Uterus (tissue), 4 donors: ENCODE measurements around the gene TMEM185B. TPM values are rescaled to one million over a fixed set of nuclear protein-coding genes. Genes with fewer than 3 reads are reported as not detected.

ENCODE experiments used
- DNase-seq, 2 donors: peaks; one replicate each; pipeline ENCODE4 v3.0.0-alpha.2; 2019 to 2020
- H3K27ac ChIP-seq, 2 donors: fragments of 200-600 bp; sonication (generic); 1 replicate in 1 of 2; 2 replicates in 1 of 2; pipeline ENCODE4 v1.5.1; 2016 to 2018
- H3K27me3 ChIP-seq, 2 donors: fragments of 200-600 bp; sonication (generic); one replicate each; pipeline ENCODE4 v1.5.1; 2018 to 2019; ENCODE audit warnings: control low read depth in 1 of 2
- H3K36me3 ChIP-seq, 2 donors: fragments of 200-600 bp; sonication (generic); one replicate each; pipeline ENCODE4 v1.5.1; 2019; ENCODE audit warnings: control low read depth in 1 of 2
- H3K4me1 ChIP-seq, 2 donors: fragments of 200-600 bp; sonication (generic); one replicate each; pipeline ENCODE4 v1.5.1; 2018 to 2019; ENCODE audit warnings: control low read depth in 1 of 2
- H3K4me3 ChIP-seq, 2 donors: fragments of 200-600 bp; sonication (generic); 1 replicate in 1 of 2; 2 replicates in 1 of 2; pipeline ENCODE4 v1.5.1; 2018 to 2019; ENCODE audit warnings: mild to moderate bottlenecking in 1 of 2
- H3K9me3 ChIP-seq, 2 donors: fragments of 200-600 bp; sonication (generic); one replicate each; pipeline ENCODE4 v1.5.1; 2019; ENCODE audit warnings: control low read depth in 1 of 2
- POLR2A ChIP-seq, 2 donors: fragments of 450-650 bp; IDR thresholded peaks; one replicate each; pipeline ENCODE4 v1.6.1; 2016; ENCODE audit warnings: antibody characterized with exemption in 2 of 2, mild to moderate bottlenecking in 1 of 2, moderate library complexity in 1 of 2
- intact Hi-C: fragments of 100-400 bp; cut with DNase I; formaldehyde crosslinking; loops from one replicate; pipeline ENCODE4 v1.15.1; 2023; ENCODE audit warnings: low total_unique reads
- total RNA-seq, 4 donors: library from RNA; depleted of rRNA in 3 of 4; stranded (reverse); fragments of >200 nt in 3 of 4; gene quantifications; one replicate each; pipeline versions ENCODE4 v1.1.0 to v1.2.4, GENCODE V29; 2014 to 2023
- TF ChIP-seq, protein P1 (sequence below), 4 experiments: fragments of 200-600 bp in 2 of 4; fragments of 450-650 bp in 2 of 4; sonication (generic) in 2 of 4; IDR thresholded peaks; one replicate each; pipeline ENCODE4 v1.5.1; 2016 to 2019; ENCODE audit warnings: antibody characterized with exemption in 4 of 4, mild to moderate bottlenecking in 2 of 4, moderate library complexity in 1 of 4
- donor health status: DM: yes; HTN: yes; CAD: no.

TMEM185B gene
- total RNA-seq, 4 donors from 2014 or later, result 11.5 to 34.6 (median 22.0) TPM

DNA sequence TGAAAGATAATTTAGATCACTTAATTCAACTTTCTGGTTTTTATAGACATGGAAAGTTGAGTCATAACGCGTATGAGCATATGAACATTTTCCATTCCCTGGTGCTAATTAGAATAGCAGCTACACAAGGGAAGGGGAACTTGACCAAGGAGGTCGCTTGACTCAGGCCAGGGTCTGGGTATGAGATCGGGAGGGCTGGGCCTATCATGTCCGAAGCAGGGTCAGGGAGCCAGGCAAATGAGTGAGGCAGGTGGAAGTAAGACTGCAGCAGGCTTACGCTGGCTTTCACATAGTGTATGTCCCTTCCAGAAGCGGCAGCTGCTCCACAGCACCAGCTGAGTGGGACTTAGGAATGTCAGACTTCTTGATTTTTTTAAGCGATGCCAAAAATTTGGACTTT, 44.1 kb upstream of the TMEM185B start:
- no peak overlapping the region for H3K27ac ChIP-seq
- H3K4me1 ChIP-seq, result no peaks in the 10 kb centered on the region
- intact Hi-C loops, result no loop called here
- no peak for TF ChIP-seq POLR2A (IDR thresholded peaks at IDR 0.05)
- TF ChIP-seq, protein P1, sequence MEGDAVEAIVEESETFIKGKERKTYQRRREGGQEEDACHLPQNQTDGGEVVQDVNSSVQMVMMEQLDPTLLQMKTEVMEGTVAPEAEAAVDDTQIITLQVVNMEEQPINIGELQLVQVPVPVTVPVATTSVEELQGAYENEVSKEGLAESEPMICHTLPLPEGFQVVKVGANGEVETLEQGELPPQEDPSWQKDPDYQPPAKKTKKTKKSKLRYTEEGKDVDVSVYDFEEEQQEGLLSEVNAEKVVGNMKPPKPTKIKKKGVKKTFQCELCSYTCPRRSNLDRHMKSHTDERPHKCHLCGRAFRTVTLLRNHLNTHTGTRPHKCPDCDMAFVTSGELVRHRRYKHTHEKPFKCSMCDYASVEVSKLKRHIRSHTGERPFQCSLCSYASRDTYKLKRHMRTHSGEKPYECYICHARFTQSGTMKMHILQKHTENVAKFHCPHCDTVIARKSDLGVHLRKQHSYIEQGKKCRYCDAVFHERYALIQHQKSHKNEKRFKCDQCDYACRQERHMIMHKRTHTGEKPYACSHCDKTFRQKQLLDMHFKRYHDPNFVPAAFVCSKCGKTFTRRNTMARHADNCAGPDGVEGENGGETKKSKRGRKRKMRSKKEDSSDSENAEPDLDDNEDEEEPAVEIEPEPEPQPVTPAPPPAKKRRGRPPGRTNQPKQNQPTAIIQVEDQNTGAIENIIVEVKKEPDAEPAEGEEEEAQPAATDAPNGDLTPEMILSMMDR (IDR thresholded peaks at IDR 0.05), result no peak
- H3K9me3 ChIP-seq, result no peaks in the 10 kb centered on the region
- no peaks in the 10 kb centered on the region for H3K27me3 ChIP-seq
- H3K36me3 ChIP-seq, result no peaks in the 10 kb centered on the region
- H3K4me3 ChIP-seq, result no peak overlapping the region
- DNase-seq, result no peak

DNA sequence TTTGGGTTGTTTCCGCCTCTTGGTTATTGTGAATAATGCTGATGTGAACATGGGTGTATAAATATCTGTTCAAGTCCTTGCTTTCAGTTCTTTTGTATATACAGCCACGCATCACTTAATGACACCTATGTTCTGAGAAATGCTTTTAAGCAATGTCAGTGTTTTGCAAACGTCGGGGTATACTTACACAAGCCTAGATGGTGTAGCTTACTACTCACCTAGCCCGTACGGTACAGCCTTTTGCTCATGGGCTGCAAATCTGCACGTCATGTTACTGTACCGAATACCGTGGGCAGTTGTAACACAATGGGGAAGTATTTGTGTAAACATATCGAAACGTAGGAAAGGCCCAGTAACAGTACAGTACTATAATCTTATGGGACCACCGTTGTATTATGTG, 41.8 kb upstream of the TMEM185B start:
- TF ChIP-seq, protein P1 (IDR thresholded peaks at IDR 0.05), result no peak
- TF ChIP-seq POLR2A (IDR thresholded peaks at IDR 0.05), result no peak
- Histone ChIP-seq H3K36me3 (no peaks in the 10 kb centered on the region), H3K9me3 (no peaks in the 10 kb centered on the region), H3K4me3 (no peak overlapping the region), H3K27me3 (no peaks in the 10 kb centered on the region), H3K4me1 (no peaks in the 10 kb centered on the region), H3K27ac (no peak overlapping the region)
- intact Hi-C loops, result no loop called here
- no peak for DNase-seq

DNA sequence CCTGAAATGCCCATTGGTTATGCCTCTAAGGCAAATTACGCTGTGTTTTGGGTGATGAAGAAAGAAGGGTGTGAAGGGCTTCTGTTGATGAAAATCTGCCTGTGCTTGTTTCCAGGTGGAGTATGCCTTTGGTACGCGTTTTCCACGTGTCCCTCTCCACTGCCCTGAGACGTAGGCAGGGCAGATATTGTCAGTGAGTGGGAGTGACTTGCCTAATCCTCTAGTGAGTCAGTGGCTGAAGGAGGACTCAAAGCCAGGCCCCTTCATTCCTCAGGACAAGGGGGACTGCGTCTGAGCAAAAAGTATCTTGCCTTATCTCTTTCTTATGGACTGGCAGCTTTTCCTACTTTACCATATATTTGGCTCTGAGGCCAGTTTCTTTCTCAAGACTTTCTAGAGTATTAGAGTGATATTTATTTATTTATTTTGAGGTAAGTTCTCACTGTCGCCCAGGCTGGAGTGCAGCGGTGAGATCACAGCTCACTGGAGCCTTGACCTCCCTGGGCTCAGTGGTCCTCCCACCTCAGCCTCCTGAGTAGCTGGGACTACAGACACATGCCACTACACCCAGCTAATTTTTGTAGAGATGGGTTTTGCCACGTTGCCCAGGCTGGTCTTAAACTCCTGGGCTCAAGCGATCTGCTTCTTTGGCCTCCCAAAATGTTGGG, 39.7 kb upstream of the TMEM185B start:
- intact Hi-C loops, result no loop called here
- TF ChIP-seq, protein P1 (IDR thresholded peaks at IDR 0.05), result no peak
- no peak for TF ChIP-seq POLR2A (IDR thresholded peaks at IDR 0.05)
- no peak for DNase-seq
- Histone ChIP-seq H3K36me3 (no peaks in the 10 kb centered on the region), H3K27ac (no peak overlapping the region), H3K4me3 (no peak overlapping the region), H3K9me3 (no peaks in the 10 kb centered on the region), H3K27me3 (no peaks in the 10 kb centered on the region), H3K4me1 (no peaks in the 10 kb centered on the region)

DNA sequence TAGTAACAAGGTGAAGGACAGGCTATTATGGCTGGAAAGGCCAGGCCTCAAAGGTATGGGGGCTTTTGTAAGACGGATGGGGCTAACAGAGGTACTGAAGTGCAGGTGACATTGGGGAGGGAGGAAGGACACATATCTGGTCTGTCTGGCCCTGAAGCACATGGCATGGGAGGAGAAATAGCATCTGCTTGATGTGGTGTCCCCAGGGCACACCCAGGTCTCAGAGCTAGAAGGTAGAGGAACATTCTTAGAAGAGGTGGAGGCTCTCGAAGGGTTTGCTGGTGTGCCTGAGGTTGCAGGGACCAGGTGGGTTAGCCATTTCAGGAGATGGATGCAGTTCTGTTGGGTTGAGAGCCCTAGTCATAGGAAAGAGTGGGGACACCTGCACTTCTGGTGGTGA, 39.0 kb upstream of the TMEM185B start:
- Histone ChIP-seq H3K36me3 (no peaks in the 10 kb centered on the region), H3K4me1 (no peaks in the 10 kb centered on the region), H3K9me3 (no peaks in the 10 kb centered on the region), H3K27ac (no peak overlapping the region), H3K4me3 (no peak overlapping the region), H3K27me3 (no peaks in the 10 kb centered on the region)
- no peak for DNase-seq
- intact Hi-C loops, result no loop called here
- no peak for TF ChIP-seq POLR2A (IDR thresholded peaks at IDR 0.05)
- TF ChIP-seq, protein P1 (IDR thresholded peaks at IDR 0.05), result no peak

DNA sequence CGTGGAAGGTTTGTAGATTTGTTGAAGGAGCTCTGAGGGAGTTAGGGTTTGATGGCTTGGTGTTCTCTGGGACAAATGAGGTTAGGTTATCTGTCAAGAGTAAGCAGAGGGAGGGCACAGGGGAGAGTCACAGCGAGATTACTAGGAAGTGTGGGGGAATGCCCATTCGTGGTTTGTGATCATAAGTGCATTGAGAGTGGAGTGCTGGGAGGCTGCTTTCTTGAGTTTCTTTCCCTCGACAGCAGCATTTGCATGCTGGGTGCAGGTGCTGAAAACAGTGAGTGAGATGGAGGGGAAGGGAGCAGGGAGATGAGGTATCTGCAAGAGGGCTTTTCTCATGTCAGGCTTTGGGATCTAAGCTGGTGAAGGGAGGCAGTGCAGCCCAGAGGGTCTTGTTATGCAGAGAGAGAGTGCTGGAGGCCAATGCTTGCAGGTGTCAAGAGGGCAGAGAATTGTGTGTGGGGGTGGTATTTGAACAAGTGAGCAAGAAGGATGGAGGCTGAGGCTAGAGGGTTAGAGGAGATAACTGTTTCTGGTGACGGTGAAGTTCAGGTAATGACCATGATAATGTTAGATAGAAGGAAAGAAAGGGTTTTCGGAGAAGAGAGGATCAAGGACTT, 38.3 kb upstream of the TMEM185B start:
- Histone ChIP-seq H3K4me1 (no peaks in the 10 kb centered on the region), H3K36me3 (no peaks in the 10 kb centered on the region), H3K27me3 (no peaks in the 10 kb centered on the region), H3K27ac (no peak overlapping the region), H3K9me3 (no peaks in the 10 kb centered on the region), H3K4me3 (no peak overlapping the region)
- TF ChIP-seq, protein P1 (IDR thresholded peaks at IDR 0.05), result no peak
- TF ChIP-seq POLR2A (IDR thresholded peaks at IDR 0.05), result no peak
- intact Hi-C loops, result no loop called here
- DNase-seq, result no peak
